IMR-90 (cell line): Measurements from ENCODE around the gene KANSL3. TPM values are rescaled to one million over a fixed set of nuclear protein-coding genes. Genes with fewer than 3 reads are reported as not detected.

ENCODE experiments used
- ATAC-seq: fragments of 200-7000 bp; cut with Tn5 transposase; 2 replicates; pipeline ENCODE4 v1.9.1; 2020; ENCODE audit warnings: low read depth, mild to moderate bottlenecking, moderate library complexity
- BruUV-seq: library from RNA; stranded (reverse); fragments of 400-500 nt; replicated peaks from 2 replicates; lab custom pipeline; 2021; lab: Mats Ljungman, UMichigan
- CTCF ChIA-PET: fragments of 300-600 bp; formaldehyde crosslinking; extraction: SDS; loops from one replicate; lab custom pipeline; 2021; ENCODE audit warnings: antibody characterized with exemption; lab: Yijun Ruan, JAX
- POLR2A ChIA-PET: fragments of 300-600 bp; sonication (Branson Sonifier 250); formaldehyde crosslinking; loops from one replicate; lab custom pipeline; 2022; ENCODE audit warnings: antibody characterized with exemption; ENCODE audit not compliant: unreplicated experiment; lab: Charles Lee
- DNase-seq: peaks from one replicate; pipeline ENCODE4 v3.0.0; 2013
- H2AFZ ChIP-seq: replicated peaks from 2 replicates; pipeline ENCODE3; 2013; ENCODE audit warnings: low read length, mild to moderate bottlenecking; ENCODE audit not compliant: poor library complexity
- H2AK5ac ChIP-seq: 2 replicates; pipeline ENCODE4 v1.6.1; 2013; ENCODE audit warnings: low read depth, low read length, inconsistent platforms
- H2AK9ac ChIP-seq: replicated peaks from 2 replicates; pipeline ENCODE3; 2013; ENCODE audit warnings: mild to moderate bottlenecking, low read depth, low read length, moderate library complexity; ENCODE audit not compliant: poor library complexity
- H2BK120ac ChIP-seq: 2 replicates; pipeline ENCODE4 v1.6.1; 2013; ENCODE audit warnings: low read depth, low read length, inconsistent platforms
- H2BK15ac ChIP-seq: 3 replicates; pipeline ENCODE4 v1.6.1; 2013; ENCODE audit warnings: low read depth, low read length, inconsistent platforms
- H2BK20ac ChIP-seq: 2 replicates; pipeline ENCODE4 v1.6.1; 2013; ENCODE audit warnings: low read depth, mild to moderate bottlenecking, inconsistent platforms, low read length, moderate library complexity
- H2BK5ac ChIP-seq: 2 replicates; pipeline ENCODE4 v1.6.1; 2013; ENCODE audit warnings: mild to moderate bottlenecking, low read depth, low read length, inconsistent platforms; ENCODE audit not compliant: poor library complexity, severe bottlenecking
- H3K14ac ChIP-seq: replicated peaks from 2 replicates; pipeline ENCODE4 v1.6.1; 2013; ENCODE audit warnings: low read depth, low read length, inconsistent platforms
- H3K18ac ChIP-seq: 2 replicates; pipeline ENCODE4 v1.6.1; 2013; ENCODE audit warnings: low read depth, low read length, control low read depth
- H3K23ac ChIP-seq: 2 replicates; pipeline ENCODE4 v1.6.1; 2013; ENCODE audit warnings: low read depth, low read length, inconsistent platforms
- H3K27ac ChIP-seq: 2 replicates; pipeline ENCODE4 v1.5.1; 2013; ENCODE audit warnings: mild to moderate bottlenecking, control low read depth, low read length; ENCODE audit not compliant: insufficient read depth
- H3K27me3 ChIP-seq: 2 replicates; pipeline ENCODE4 v1.6.1; 2013; ENCODE audit warnings: low read length; ENCODE audit not compliant: control insufficient read depth, insufficient read depth
- H3K36me3 ChIP-seq: 2 replicates; pipeline ENCODE4 v1.6.1; 2013; ENCODE audit warnings: low read length, mixed read lengths; ENCODE audit not compliant: control insufficient read depth, insufficient read depth
- H3K4ac ChIP-seq: 2 replicates; pipeline ENCODE4 v1.6.1; 2013; ENCODE audit warnings: low read depth, low read length, inconsistent platforms
- H3K4me1 ChIP-seq: 2 replicates; pipeline ENCODE4 v1.6.1; 2013; ENCODE audit warnings: low read length, mixed read lengths; ENCODE audit not compliant: control insufficient read depth, insufficient read depth
- H3K4me2 ChIP-seq: 2 replicates; pipeline ENCODE4 v1.6.1; 2013; ENCODE audit warnings: low read depth, mild to moderate bottlenecking, control low read depth, low read length, moderate library complexity
- H3K4me3 ChIP-seq: 2 replicates; pipeline ENCODE4 v1.5.1; 2013; ENCODE audit warnings: low read depth, mild to moderate bottlenecking, control low read depth, low read length, moderate library complexity; ENCODE audit not compliant: insufficient read depth
- H3K56ac ChIP-seq: 2 replicates; pipeline ENCODE4 v1.6.1; 2013; ENCODE audit warnings: low read length, inconsistent platforms; ENCODE audit not compliant: insufficient read depth; ENCODE audit errors: extremely low read depth
- H3K79me1 ChIP-seq, 2 experiments: 2 replicates each; pipeline ENCODE4 v1.6.1; 2013; ENCODE audit warnings: low read length in 2 of 2, inconsistent platforms in 1 of 2, low read depth in 1 of 2
- H3K9ac ChIP-seq: 2 replicates; pipeline ENCODE4 v1.6.1; 2013; ENCODE audit warnings: low read depth, low read length, control low read depth
- H3K9me1 ChIP-seq: 2 replicates; pipeline ENCODE4 v1.6.1; 2013; ENCODE audit warnings: low read length, inconsistent platforms; ENCODE audit not compliant: insufficient read depth
- H3K9me3 ChIP-seq: 2 replicates; pipeline ENCODE4 v1.6.1; 2013; ENCODE audit warnings: low read length; ENCODE audit not compliant: control insufficient read depth, insufficient read depth
- H4K20me1 ChIP-seq: 2 replicates; pipeline ENCODE4 v1.6.1; 2013; ENCODE audit warnings: low read length, inconsistent platforms; ENCODE audit not compliant: insufficient read depth
- H4K5ac ChIP-seq: 2 replicates; pipeline ENCODE4 v1.6.1; 2013; ENCODE audit warnings: mild to moderate bottlenecking, low read depth, low read length, control low read depth
- H4K8ac ChIP-seq, 2 experiments: 2 replicates each; pipeline ENCODE4 v1.6.1; 2013; ENCODE audit warnings: low read depth in 2 of 2, low read length in 2 of 2, control low read depth in 1 of 2, inconsistent platforms in 1 of 2
- H4K91ac ChIP-seq: 2 replicates; pipeline ENCODE4 v1.6.1; 2013; ENCODE audit warnings: low read depth, low read length, inconsistent platforms; ENCODE audit not compliant: insufficient read depth
- BHLHE40 ChIP-seq: fragments of 150-350 bp; IDR thresholded peaks from 2 replicates; pipeline ENCODE4 v1.6.1; 2016; ENCODE audit warnings: mild to moderate bottlenecking, low read depth, low read length
- CEBPB ChIP-seq: IDR thresholded peaks from 2 replicates; pipeline ENCODE4 v1.6.1; 2012; ENCODE audit warnings: low read depth, low read length, improper control_type of control experiment
- CHD1 ChIP-seq: IDR thresholded peaks from 2 replicates; pipeline ENCODE4 v1.6.1; 2012; ENCODE audit warnings: low read depth, low read length, improper control_type of control experiment
- MAFK ChIP-seq: IDR thresholded peaks from 2 replicates; pipeline ENCODE4 v1.6.1; 2012; ENCODE audit warnings: low read depth, low read length, improper control_type of control experiment
- MXI1 ChIP-seq: IDR thresholded peaks from 2 replicates; pipeline ENCODE4 v1.6.1; 2012; ENCODE audit warnings: low read depth, mild to moderate bottlenecking, low read length, moderate library complexity, borderline replicate concordance
- NFE2L2 ChIP-seq: fragments of 150-350 bp; IDR thresholded peaks from 2 replicates; pipeline ENCODE4 v1.6.1; 2016; ENCODE audit warnings: low read depth, mild to moderate bottlenecking, low read length
- POLR2A ChIP-seq: IDR thresholded peaks from 2 replicates; pipeline ENCODE4 v1.6.1; 2012; ENCODE audit warnings: mild to moderate bottlenecking, low read depth, low read length
- RAD21 ChIP-seq: IDR thresholded peaks from 2 replicates; pipeline ENCODE4 v1.6.1; 2012; ENCODE audit warnings: low read length, improper control_type of control experiment
- RCOR1 ChIP-seq: IDR thresholded peaks from 2 replicates; pipeline ENCODE4 v1.6.1; 2012; ENCODE audit warnings: mild to moderate bottlenecking, low read length, improper control_type of control experiment; ENCODE audit not compliant: insufficient replicate concordance
- SMC3 ChIP-seq: fragments of 150-350 bp; IDR thresholded peaks from 2 replicates; pipeline ENCODE4 v1.6.1; 2016; ENCODE audit warnings: low read depth, mild to moderate bottlenecking, antibody characterized with exemption, low read length, moderate library complexity
- dilution Hi-C: fragments of 300-500 bp; cut with HindIII; formaldehyde crosslinking; loops from one replicate; pipeline ENCODE4 v1.14.3; 2018; ENCODE audit warnings: low sequenced_read_pairs; ENCODE audit not compliant: unreplicated experiment
- in situ Hi-C: fragments of 300-500 bp; cut with MboI; formaldehyde crosslinking; loops from 3 replicates; pipeline ENCODE4 v1.14.3; 2019; ENCODE audit warnings: low sequenced_read_pairs, inconsistent platforms, mixed read lengths
- intact Hi-C: fragments of 100-400 bp; cut with micrococcal nuclease; formaldehyde crosslinking; loops from 2 replicates; pipeline ENCODE4 v1.10.0; 2022
- polyA plus RNA-seq, 3 experiments: library from polyadenylated mRNA; depleted of rRNA; stranded (reverse); fragments of >200 nt; gene quantifications; 2 replicates each; pipeline ENCODE4 v1.2.3, GENCODE V29; 2012; ENCODE audit warnings: low replicate concordance in 1 of 3
- total RNA-seq: library from RNA; depleted of rRNA; stranded (reverse); fragments of >200 nt; gene quantifications from 2 replicates; pipeline ENCODE4 v1.2.3, GENCODE V29; 2012
- TF ChIP-seq, protein P1 (sequence below): conservative IDR thresholded peaks from 2 replicates; pipeline ENCODE4 v1.5.1; 2012; ENCODE audit warnings: mild to moderate bottlenecking, low read depth, low read length, improper control_type of control experiment

Gene KANSL3
- total and polyA plus RNA-seq, 2 of the 4 experiments (the other 2 are of a cell fraction), result 22.2 to 26.3 TPM

GRCh38 chr2:96596596-96596995, 41.5 kb downstream of the KANSL3 start:
- H3K79me1 ChIP-seq, result peaks cover 12 to 19% of the 10 kb centered on the region in 2 experiments
- no peak overlapping the region for H3K27ac ChIP-seq
- H3K56ac ChIP-seq, result no peak overlapping the region
- no peak overlapping the region for H3K18ac ChIP-seq
- BruUV-seq, result no TSS peak
- H3K9me1 ChIP-seq, result no peaks in the 10 kb centered on the region
- ChIA-PET CTCF (no interaction called here), POLR2A (no interaction called here)
- H3K23ac ChIP-seq, result no peak overlapping the region
- in situ Hi-C loops (no loop called here), intact Hi-C loops (no loop called here), dilution Hi-C loops (no loop called here)
- ATAC-seq (no peak), DNase-seq (no peak)
- H3K4ac ChIP-seq, result no peak overlapping the region
- no peak for TF ChIP-seq MAFK
- TF ChIP-seq POLR2A, result no peak
- TF ChIP-seq, protein P1, sequence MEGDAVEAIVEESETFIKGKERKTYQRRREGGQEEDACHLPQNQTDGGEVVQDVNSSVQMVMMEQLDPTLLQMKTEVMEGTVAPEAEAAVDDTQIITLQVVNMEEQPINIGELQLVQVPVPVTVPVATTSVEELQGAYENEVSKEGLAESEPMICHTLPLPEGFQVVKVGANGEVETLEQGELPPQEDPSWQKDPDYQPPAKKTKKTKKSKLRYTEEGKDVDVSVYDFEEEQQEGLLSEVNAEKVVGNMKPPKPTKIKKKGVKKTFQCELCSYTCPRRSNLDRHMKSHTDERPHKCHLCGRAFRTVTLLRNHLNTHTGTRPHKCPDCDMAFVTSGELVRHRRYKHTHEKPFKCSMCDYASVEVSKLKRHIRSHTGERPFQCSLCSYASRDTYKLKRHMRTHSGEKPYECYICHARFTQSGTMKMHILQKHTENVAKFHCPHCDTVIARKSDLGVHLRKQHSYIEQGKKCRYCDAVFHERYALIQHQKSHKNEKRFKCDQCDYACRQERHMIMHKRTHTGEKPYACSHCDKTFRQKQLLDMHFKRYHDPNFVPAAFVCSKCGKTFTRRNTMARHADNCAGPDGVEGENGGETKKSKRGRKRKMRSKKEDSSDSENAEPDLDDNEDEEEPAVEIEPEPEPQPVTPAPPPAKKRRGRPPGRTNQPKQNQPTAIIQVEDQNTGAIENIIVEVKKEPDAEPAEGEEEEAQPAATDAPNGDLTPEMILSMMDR, result no peak
- no peak for TF ChIP-seq CHD1
- no peak for TF ChIP-seq MXI1
- no peak for TF ChIP-seq NFE2L2
- no peak for TF ChIP-seq RCOR1
- TF ChIP-seq SMC3, result no peak
- TF ChIP-seq CEBPB, result no peak
- TF ChIP-seq RAD21, result no peak
- TF ChIP-seq BHLHE40, result no peak
- H2AK9ac ChIP-seq, result no peak overlapping the region
- H3K4me3 ChIP-seq, result no peak overlapping the region
- no peak overlapping the region for H2BK5ac ChIP-seq
- H4K20me1 ChIP-seq, result no peaks in the 10 kb centered on the region
- H4K8ac ChIP-seq, result no peak overlapping the region
- H2BK15ac ChIP-seq, result no peak overlapping the region
- H3K4me2 ChIP-seq, result no peak overlapping the region
- no peak overlapping the region for H2BK20ac ChIP-seq
- no peaks in the 10 kb centered on the region for H3K4me1 ChIP-seq
- H2BK120ac ChIP-seq, result no peak overlapping the region
- no peak overlapping the region for H3K9ac ChIP-seq
- no peak overlapping the region for H4K5ac ChIP-seq
- no peak overlapping the region for H2AK5ac ChIP-seq
- peaks cover 60% of the 10 kb centered on the region for H3K36me3 ChIP-seq
- no peak overlapping the region for H3K14ac ChIP-seq
- no peak overlapping the region for H4K91ac ChIP-seq
- H2AFZ ChIP-seq, result no peak overlapping the region
- no peaks in the 10 kb centered on the region for H3K9me3 ChIP-seq
- no peaks in the 10 kb centered on the region for H3K27me3 ChIP-seq
